D721Med (cell line): ENCODE data around the gene G6PC3.
A peak's percentile ranks its signal among the peaks of the same experiment; 100 is the strongest.
"Not testable (repeated sequence)": the region's sequence is repeated elsewhere in the genome, so short reads cannot be mapped to it uniquely, and the experiment has no call there.

Source experiments
- DNase-seq: peaks from one replicate; pipeline ENCODE4 v3.0.0; 2011; ENCODE audit warnings: low spot score; ENCODE audit not compliant: insufficient read length
- FAIRE-seq: peaks from 2 replicates; lab custom pipeline; 2011; peaks lifted over from hg19 to GRCh38; lab: Jason Lieb, UNC
- CTCF ChIP-seq: IDR thresholded peaks from 2 replicates; pipeline ENCODE4 v1.5.1; 2012; ENCODE audit warnings: mild to moderate bottlenecking, control low read depth; ENCODE audit not compliant: insufficient read depth; ENCODE audit errors: missing control alignments

The G6PC3 gene

GRCh38 chr17:44070455-44071197 is at the start of gene G6PC3:
Gene G6PC3 (plus strand): TSS chr17:44070735. CDS start chr17:44070966, 231 bp downstream.
- DNase-seq (peak; percentile 96), FAIRE-seq (no peak)

GRCh38 chr17:44021227-44021626 is 49.3 kb upstream of the G6PC3 start:
- not testable (repeated sequence) for FAIRE-seq, DNase-seq

More at GRCh38 chr17:44070455-44071197, at the start of gene G6PC3:
- TF ChIP-seq CTCF, result no peak

- FAIRE-seq, result no peak
- no peak for TF ChIP-seq CTCF
- DNase-seq, result no peak
These were observed 48.3 kb upstream of the G6PC3 start for GRCh38 chr17:44022246-44022645.

- DNase-seq (no peak), FAIRE-seq (no peak)
- TF ChIP-seq CTCF, result no peak
These were observed 46.8 kb upstream of the G6PC3 start for GRCh38 chr17:44023545-44024270.

GRCh38 chr17:44024271-44024663 is 46.3 kb upstream of the G6PC3 start:
- FAIRE-seq (no peak), DNase-seq (peak; percentile 71)
- peak; percentile 13 for TF ChIP-seq CTCF

GRCh38 chr17:44024853-44025252 is 45.7 kb upstream of the G6PC3 start:
- TF ChIP-seq CTCF, result no peak
- DNase-seq (no peak), FAIRE-seq (no peak)

GRCh38 chr17:44029736-44030135 is 40.8 kb upstream of the G6PC3 start:
- FAIRE-seq (no peak), DNase-seq (no peak)
- no peak for TF ChIP-seq CTCF
